ENCODE measurements around the gene KCNJ12.
"Not testable (repeated sequence)": the region's sequence is repeated elsewhere in the genome, so short reads cannot be mapped to it uniquely, and the experiment has no call there.

The KCNJ12 gene

GRCh38 chr17:21346651-21347250 is 29.4 kb upstream of the KCNJ12 start:
- H3K9me3 Mint-ChIP-seq, H3K27ac Mint-ChIP-seq, H3K4me3 Mint-ChIP-seq, H3K36me3 Mint-ChIP-seq, H3K27me3 Mint-ChIP-seq, H3K4me1 Mint-ChIP-seq: not testable (repeated sequence)

GRCh38 chr17:21347660-21348059 is 28.5 kb upstream of the KCNJ12 start:
- H3K27me3 Mint-ChIP-seq, H3K27ac Mint-ChIP-seq, H3K36me3 Mint-ChIP-seq, H3K4me1 Mint-ChIP-seq, H3K4me3 Mint-ChIP-seq, H3K9me3 Mint-ChIP-seq: not testable (repeated sequence)

GRCh38 chr17:21348081-21348925 is 27.9 kb upstream of the KCNJ12 start:
- not testable (repeated sequence) for H3K4me1 Mint-ChIP-seq, H3K27ac Mint-ChIP-seq, H3K36me3 Mint-ChIP-seq

GRCh38 chr17:21348926-21349261 is 27.3 kb upstream of the KCNJ12 start:
- H3K27ac Mint-ChIP-seq, H3K4me3 Mint-ChIP-seq, H3K9me3 Mint-ChIP-seq, H3K27me3 Mint-ChIP-seq, H3K4me1 Mint-ChIP-seq, H3K36me3 Mint-ChIP-seq: not testable (repeated sequence)

More at GRCh38 chr17:21348081-21348925, 27.9 kb upstream of the KCNJ12 start:
- not testable (repeated sequence) for H3K27me3 Mint-ChIP-seq, H3K9me3 Mint-ChIP-seq, H3K4me3 Mint-ChIP-seq

GRCh38 chr17:21349358-21350050 is 26.7 kb upstream of the KCNJ12 start:
- H3K27me3 Mint-ChIP-seq, H3K36me3 Mint-ChIP-seq, H3K4me3 Mint-ChIP-seq, H3K9me3 Mint-ChIP-seq, H3K27ac Mint-ChIP-seq, H3K4me1 Mint-ChIP-seq: not testable (repeated sequence)

DNA sequence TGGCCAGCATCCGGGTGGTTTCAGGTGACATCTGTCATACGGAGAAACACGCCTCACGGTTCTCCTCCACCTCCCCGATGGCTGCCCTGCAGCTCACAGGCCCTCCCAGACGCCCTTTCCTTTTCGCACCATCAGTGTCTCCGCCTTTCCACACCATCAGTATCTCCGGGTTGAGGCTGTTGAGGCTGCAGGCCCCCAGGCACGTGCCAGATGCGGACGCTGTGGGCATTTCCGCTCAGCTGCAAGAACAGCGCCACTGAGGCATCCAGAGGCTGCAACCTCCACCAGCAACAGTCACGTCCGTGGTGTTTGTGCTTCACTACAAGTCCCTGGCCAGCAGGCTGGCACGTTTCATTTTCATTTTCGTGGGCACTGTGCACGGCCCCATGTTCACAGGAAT is 25.7 kb upstream of the KCNJ12 start:
- H3K4me3 Mint-ChIP-seq, H3K4me1 Mint-ChIP-seq, H3K9me3 Mint-ChIP-seq, H3K27ac Mint-ChIP-seq, H3K36me3 Mint-ChIP-seq, H3K27me3 Mint-ChIP-seq: not testable (repeated sequence)

DNA sequence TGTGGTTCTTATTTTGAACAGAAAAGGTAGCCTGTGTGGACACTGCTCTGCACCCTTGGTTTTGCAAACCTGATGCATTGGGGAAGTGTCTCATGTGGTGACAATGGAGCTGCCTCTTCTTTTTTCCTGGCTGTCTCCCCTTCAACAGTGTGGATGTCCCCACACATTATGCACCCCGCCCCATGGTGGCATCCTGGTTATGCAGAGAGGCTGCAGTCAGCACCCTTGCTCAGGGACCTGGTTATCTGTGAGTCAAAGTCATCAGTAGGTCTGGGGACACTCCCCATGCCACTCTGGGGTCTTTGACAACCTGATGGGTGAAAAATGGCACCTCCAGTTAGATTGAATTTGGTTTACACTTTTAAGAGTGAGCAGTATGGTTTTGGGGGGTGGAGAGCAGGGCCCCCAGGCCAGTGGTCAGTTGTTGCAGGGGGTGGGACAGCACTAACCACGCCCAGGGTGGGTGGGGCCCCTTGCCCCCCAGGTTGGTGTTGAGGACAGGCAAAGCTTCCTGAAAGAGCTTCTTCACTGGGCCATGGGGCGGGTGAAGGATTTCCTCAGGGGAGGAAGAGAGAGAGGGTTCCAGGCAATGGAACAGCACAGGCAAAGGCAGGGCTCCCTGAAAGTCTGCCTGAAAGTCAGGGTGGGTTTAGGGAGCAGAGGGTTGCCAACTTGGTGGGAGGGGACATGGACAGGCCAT is 24.6 kb upstream of the KCNJ12 start:
- H3K4me1 Mint-ChIP-seq = no peaks in the 10 kb centered on the region
- H3K27me3 Mint-ChIP-seq = no peaks in the 10 kb centered on the region
- H3K27ac Mint-ChIP-seq = no peak overlapping the region
- no peak overlapping the region for H3K4me3 Mint-ChIP-seq
- H3K9me3 Mint-ChIP-seq = no peaks in the 10 kb centered on the region
- H3K36me3 Mint-ChIP-seq = no peaks in the 10 kb centered on the region

DNA sequence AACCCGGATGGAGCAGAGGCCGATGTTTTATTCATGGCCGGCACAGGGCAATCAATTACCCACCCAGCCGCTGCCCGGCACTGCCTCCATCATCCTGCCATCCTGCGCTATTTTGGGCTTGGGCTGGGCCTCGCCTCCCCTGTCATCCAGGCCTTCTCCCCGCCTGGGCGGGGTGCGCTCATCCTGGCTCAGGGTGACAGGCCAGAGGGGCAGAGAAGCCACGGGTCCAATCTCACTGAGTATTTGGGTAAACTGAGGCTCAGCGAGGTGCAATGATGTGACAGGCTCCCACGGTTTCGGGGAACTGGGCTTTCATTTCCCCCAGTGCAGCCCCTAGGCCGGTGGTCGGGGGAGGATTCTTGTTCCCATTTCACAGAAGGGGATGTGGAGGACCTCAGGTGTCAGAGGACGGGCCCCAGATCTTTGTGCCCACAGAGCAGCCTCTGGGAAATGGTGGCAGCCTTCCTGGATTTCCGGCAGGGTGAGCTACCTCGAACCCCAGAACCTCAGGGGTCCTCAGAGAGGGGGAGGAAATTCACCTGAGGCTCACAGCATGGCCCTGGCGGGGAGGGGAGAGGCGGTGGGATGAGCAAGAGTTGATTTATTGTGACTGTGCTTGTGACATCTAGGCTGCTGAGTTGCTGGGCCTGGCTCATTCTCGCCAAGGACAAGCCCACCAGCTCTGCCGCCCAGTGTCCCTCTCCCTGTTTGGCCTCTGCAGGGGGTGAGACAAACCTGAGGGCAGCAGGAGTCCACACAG is 23.8 kb upstream of the KCNJ12 start:
- H3K4me1 Mint-ChIP-seq = no peaks in the 10 kb centered on the region
- no peaks in the 10 kb centered on the region for H3K36me3 Mint-ChIP-seq
- no peaks in the 10 kb centered on the region for H3K9me3 Mint-ChIP-seq
- H3K27ac Mint-ChIP-seq = no peak overlapping the region
- no peaks in the 10 kb centered on the region for H3K27me3 Mint-ChIP-seq
- H3K4me3 Mint-ChIP-seq = no peak overlapping the region

GRCh38 chr17:21352981-21353265 is 23.2 kb upstream of the KCNJ12 start:
- no peak overlapping the region for H3K4me3 Mint-ChIP-seq
- no peak overlapping the region for H3K27ac Mint-ChIP-seq
- H3K4me1 Mint-ChIP-seq = no peaks in the 10 kb centered on the region
- H3K36me3 Mint-ChIP-seq = no peaks in the 10 kb centered on the region
- no peaks in the 10 kb centered on the region for H3K9me3 Mint-ChIP-seq
- H3K27me3 Mint-ChIP-seq = no peaks in the 10 kb centered on the region

DNA sequence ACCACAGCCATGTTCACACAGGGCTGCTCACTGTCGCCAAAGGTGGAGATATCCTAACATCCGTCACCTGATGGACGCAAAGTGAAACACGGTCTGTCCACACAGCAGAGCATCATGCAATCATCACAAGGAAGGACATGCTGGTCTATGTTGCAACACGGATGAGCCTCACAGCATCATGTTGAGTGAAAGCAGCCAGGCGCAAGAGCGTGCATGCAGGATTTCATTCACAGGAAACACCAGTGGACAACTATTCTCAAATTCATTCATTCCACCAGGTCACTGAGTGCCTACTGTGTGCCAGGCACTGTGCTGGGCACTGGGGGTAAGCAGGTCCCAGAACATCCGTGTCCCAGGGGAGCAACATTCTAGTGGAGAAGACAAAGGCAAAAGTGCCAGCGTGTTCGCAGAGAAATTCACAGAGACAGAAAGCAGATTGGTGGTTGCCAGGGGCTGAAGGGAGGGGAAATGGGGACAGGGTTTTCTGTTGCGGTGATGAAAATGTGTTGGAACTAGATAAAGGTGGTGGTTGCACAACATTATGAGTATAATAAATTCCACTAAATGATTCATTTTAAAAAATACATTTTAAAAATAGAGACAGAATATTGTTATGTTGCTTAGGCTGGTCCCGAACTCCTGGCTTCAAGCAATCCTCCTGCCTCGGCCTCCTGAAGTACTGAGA is 22.7 kb upstream of the KCNJ12 start:
- H3K4me1 Mint-ChIP-seq = no peaks in the 10 kb centered on the region
- no peak overlapping the region for H3K27ac Mint-ChIP-seq
- H3K9me3 Mint-ChIP-seq = no peaks in the 10 kb centered on the region
- H3K4me3 Mint-ChIP-seq = no peak overlapping the region
- no peaks in the 10 kb centered on the region for H3K36me3 Mint-ChIP-seq
- H3K27me3 Mint-ChIP-seq = no peaks in the 10 kb centered on the region

DNA sequence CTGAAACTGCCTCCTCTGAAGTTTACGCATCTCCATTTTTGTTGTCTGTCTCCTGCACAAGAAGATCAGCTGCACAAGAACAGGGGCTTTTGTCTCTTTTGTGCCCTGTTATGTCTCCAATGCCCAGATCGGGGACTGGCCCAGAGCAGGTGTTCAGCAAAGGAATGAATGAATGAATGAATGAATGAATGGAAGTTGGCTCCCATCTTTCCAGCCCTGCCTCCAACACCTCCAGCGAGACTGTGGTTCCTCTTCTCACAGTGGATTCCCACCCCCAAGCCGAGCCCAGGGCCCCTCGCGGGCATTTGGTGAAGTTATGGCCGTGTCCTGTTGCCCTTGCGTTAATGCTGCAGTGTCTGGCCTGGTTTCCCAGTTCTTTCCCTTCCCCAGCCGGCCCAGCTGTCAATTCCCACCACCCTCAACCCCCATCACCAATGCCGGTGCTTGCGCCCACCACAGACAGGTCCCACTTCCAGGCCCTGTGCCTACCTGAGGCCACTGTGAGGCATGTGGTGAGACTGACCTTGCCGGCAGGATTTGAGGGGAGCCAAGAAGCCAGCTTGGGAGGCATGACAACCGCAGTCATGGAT is 21.3 kb upstream of the KCNJ12 start:
- H3K36me3 Mint-ChIP-seq = no peaks in the 10 kb centered on the region
- no peak overlapping the region for H3K4me3 Mint-ChIP-seq
- H3K27me3 Mint-ChIP-seq = no peaks in the 10 kb centered on the region
- H3K9me3 Mint-ChIP-seq = no peaks in the 10 kb centered on the region
- H3K27ac Mint-ChIP-seq = no peak overlapping the region
- H3K4me1 Mint-ChIP-seq = no peaks in the 10 kb centered on the region

GRCh38 chr17:21355586-21355985 is 20.6 kb upstream of the KCNJ12 start:
- H3K9me3 Mint-ChIP-seq = no peaks in the 10 kb centered on the region
- H3K36me3 Mint-ChIP-seq = no peaks in the 10 kb centered on the region
- no peaks in the 10 kb centered on the region for H3K4me1 Mint-ChIP-seq
- no peak overlapping the region for H3K4me3 Mint-ChIP-seq
- H3K27ac Mint-ChIP-seq = no peak overlapping the region
- H3K27me3 Mint-ChIP-seq = no peaks in the 10 kb centered on the region

- H3K27ac Mint-ChIP-seq = peak overlapping the region; percentile 6
- no peaks in the 10 kb centered on the region for H3K4me1 Mint-ChIP-seq
- H3K4me3 Mint-ChIP-seq = no peak overlapping the region
- H3K27me3 Mint-ChIP-seq = no peaks in the 10 kb centered on the region
- H3K36me3 Mint-ChIP-seq = no peaks in the 10 kb centered on the region
- no peaks in the 10 kb centered on the region for H3K9me3 Mint-ChIP-seq
These were observed 19.5 kb upstream of the KCNJ12 start for GRCh38 chr17:21356537-21357127.

DNA sequence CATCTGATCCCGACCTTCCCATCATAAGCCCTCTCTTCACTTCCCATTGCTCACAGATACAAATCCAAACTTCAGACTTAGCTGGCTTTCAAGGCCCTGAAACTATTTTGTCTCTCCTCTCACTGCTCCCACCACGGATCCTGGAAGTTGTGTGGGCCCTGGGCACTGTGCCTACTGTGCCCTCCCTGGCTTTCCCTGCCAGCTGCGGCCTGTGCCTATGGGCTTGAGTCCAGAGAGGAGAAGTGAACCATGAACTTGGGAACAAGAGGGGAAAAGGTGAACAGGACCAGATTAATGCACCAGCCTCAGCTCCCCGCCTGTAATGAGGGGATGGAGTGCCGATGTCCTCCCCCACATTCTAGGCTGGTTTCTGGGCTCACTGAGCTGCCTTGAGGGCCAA is 18.9 kb upstream of the KCNJ12 start:
- Mint-ChIP-seq H3K4me1 (no peaks in the 10 kb centered on the region), H3K4me3 (no peak overlapping the region), H3K27ac (no peak overlapping the region), H3K9me3 (no peaks in the 10 kb centered on the region), H3K36me3 (no peaks in the 10 kb centered on the region), H3K27me3 (no peaks in the 10 kb centered on the region)

Measured in activated naive CD4-positive, alpha-beta T cell treated with anti-CD3 and anti-CD28 coated beads, Interleukin-2, amount 50 U/mL, for 24 hours (primary cell).